MCF 10A (cell line): Measurements from ENCODE around the gene ETV7. TPM values are rescaled to one million over a fixed set of nuclear protein-coding genes. Genes with fewer than 3 reads are reported as not detected.

Experiments
- BruUV-seq: library from RNA; stranded (reverse); fragments of 400-500 nt; replicated peaks from 2 replicates; lab custom pipeline; 2021; lab: Mats Ljungman, UMichigan
- CTCF ChIA-PET: fragments of 300-600 bp; sonication (Branson Sonifier 250); formaldehyde crosslinking; extraction: SDS; loops from one replicate; lab custom pipeline; 2021; ENCODE audit warnings: antibody characterized with exemption, inconsistent platforms; lab: Yijun Ruan, JAX
- POLR2A ChIA-PET: fragments of 300-600, 350-650 bp; sonication (Branson Sonifier 250); formaldehyde crosslinking; extraction: SDS; loops from one replicate; lab custom pipeline; 2020; ENCODE audit warnings: antibody characterized with exemption, inconsistent platforms; lab: Yijun Ruan, JAX
- DNase-seq: peaks from one replicate; pipeline ENCODE4 v3.0.0-alpha.2; 2018; ENCODE audit not compliant: unreplicated experiment
- H3K27ac Mint-ChIP-seq: one replicate; pipeline ENCODE4 v1.8.0; 2022; ENCODE audit warnings: mild to moderate bottlenecking, low read depth, mixed read lengths; ENCODE audit not compliant: unreplicated experiment
- H3K27me3 Mint-ChIP-seq: one replicate; pipeline ENCODE4 v1.8.0; 2022; ENCODE audit warnings: mixed read lengths; ENCODE audit not compliant: insufficient read depth, unreplicated experiment
- H3K36me3 Mint-ChIP-seq: one replicate; pipeline ENCODE4 v1.8.0; 2022; ENCODE audit warnings: mild to moderate bottlenecking, moderate library complexity, mixed read lengths; ENCODE audit not compliant: insufficient read depth, unreplicated experiment
- H3K4me1 Mint-ChIP-seq: one replicate; pipeline ENCODE4 v1.8.0; 2022; ENCODE audit warnings: mixed read lengths; ENCODE audit not compliant: insufficient read depth, unreplicated experiment
- H3K4me3 Mint-ChIP-seq: one replicate; pipeline ENCODE4 v1.8.0; 2022; ENCODE audit warnings: mild to moderate bottlenecking, moderate library complexity, mixed read lengths; ENCODE audit not compliant: unreplicated experiment
- H3K9me3 Mint-ChIP-seq: one replicate; pipeline ENCODE4 v1.8.0; 2022; ENCODE audit warnings: mixed read lengths; ENCODE audit not compliant: unreplicated experiment
- CTCF ChIP-seq: fragments of 200-600 bp; IDR thresholded peaks from one replicate; pipeline ENCODE4 v1.8.0; 2022; ENCODE audit warnings: antibody characterized with exemption, mild to moderate bottlenecking; ENCODE audit not compliant: unreplicated experiment
- intact Hi-C: fragments of 100-400 bp; cut with micrococcal nuclease; formaldehyde crosslinking; loops from 2 replicates; pipeline ENCODE4 v1.14.1; 2022
- total RNA-seq: library from RNA; stranded (reverse); gene quantifications from 2 replicates; pipeline ENCODE4 v1.2.3, GENCODE V29; 2022

ETV7 gene
- total RNA-seq, 1 experiment from 2014 or later, result 0.47 TPM

- POLR2A ChIA-PET, result no interaction called here
- BruUV-seq, result no TSS peak
Measured at GRCh38 chr6:36336208-36336710, 51.2 kb downstream of the ETV7 start.

GRCh38 chr6:36335465-36336207, 51.8 kb downstream of the ETV7 start:
- no peak for DNase-seq
- BruUV-seq, result no TSS peak
- Mint-ChIP-seq H3K36me3 (peaks cover 4% of the 10 kb centered on the region), H3K4me1 (no peaks in the 10 kb centered on the region), H3K9me3 (no peaks in the 10 kb centered on the region), H3K4me3 (no peak overlapping the region), H3K27me3 (peaks cover 84% of the 10 kb centered on the region), H3K27ac (no peak overlapping the region)
- ChIA-PET POLR2A (interaction anchor here (0.6 kb wide), 1 partner anchor 34 kb away, joined by 3 read pairs; no protein-coding TSS in a partner anchor), CTCF (no interaction called here)
- intact Hi-C loops, result no loop called here
- TF ChIP-seq CTCF, result no peak

More at GRCh38 chr6:36336208-36336710, 51.2 kb downstream of the ETV7 start:
- Mint-ChIP-seq H3K27ac (no peak overlapping the region), H3K4me3 (no peak overlapping the region), H3K4me1 (no peaks in the 10 kb centered on the region), H3K27me3 (peaks cover 87% of the 10 kb centered on the region), H3K9me3 (no peaks in the 10 kb centered on the region), H3K36me3 (peaks cover 4% of the 10 kb centered on the region)
- TF ChIP-seq CTCF, result no peak
- intact Hi-C loops, result no loop called here
- no peak for DNase-seq
- CTCF ChIA-PET, result no interaction called here

GRCh38 chr6:36334832-36335459, 52.5 kb downstream of the ETV7 start:
- H3K27me3 Mint-ChIP-seq, result peaks cover 78% of the 10 kb centered on the region
- TF ChIP-seq CTCF, result no peak
- BruUV-seq, result no TSS peak
- DNase-seq, result no peak
- H3K4me1 Mint-ChIP-seq, result no peaks in the 10 kb centered on the region
- ChIA-PET CTCF (interaction anchor here (1.0 kb wide), 1 partner anchor 13 kb away, joined by 3 read pairs; no protein-coding TSS in a partner anchor), POLR2A (interaction anchor here (0.6 kb wide), 2 partner anchors 35 to 329 kb away, joined by 3 read pairs; no protein-coding TSS in a partner anchor)
- peaks cover 4% of the 10 kb centered on the region for H3K36me3 Mint-ChIP-seq
- no peak overlapping the region for H3K4me3 Mint-ChIP-seq
- intact Hi-C loops, result no loop called here
- H3K9me3 Mint-ChIP-seq, result no peaks in the 10 kb centered on the region
- H3K27ac Mint-ChIP-seq, result no peak overlapping the region
